Progenitor cell of endocrine pancreas (in vitro differentiated cells): Measurements from ENCODE around the gene PGPEP1. TPM values are rescaled to one million over a fixed set of nuclear protein-coding genes. Genes with fewer than 3 reads are reported as not detected.
A peak's percentile ranks its signal among the peaks of the same experiment; 100 is the strongest.
"Not testable (repeated sequence)": the region's sequence is repeated elsewhere in the genome, so short reads cannot be mapped to it uniquely, and the experiment has no call there.

Experiments used
- DNase-seq: peaks from one replicate; pipeline ENCODE4 v3.0.0; 2021; ENCODE audit warnings: low spot score; ENCODE audit not compliant: unreplicated experiment
- H3K27ac Mint-ChIP-seq: 2 replicates; pipeline ENCODE4 v1.8.0; 2021; ENCODE audit warnings: mild to moderate bottlenecking, moderate library complexity, mixed read lengths
- H3K27me3 Mint-ChIP-seq: 2 replicates; pipeline ENCODE4 v1.8.0; 2021; ENCODE audit warnings: mixed read lengths
- H3K36me3 Mint-ChIP-seq: 2 replicates; pipeline ENCODE4 v1.8.0; 2022; ENCODE audit warnings: mixed read lengths; ENCODE audit not compliant: insufficient read depth
- H3K4me1 Mint-ChIP-seq: 2 replicates; pipeline ENCODE4 v1.8.0; 2021; ENCODE audit warnings: low read depth, mixed read lengths
- H3K4me3 Mint-ChIP-seq: 2 replicates; pipeline ENCODE4 v1.8.0; 2021; ENCODE audit warnings: low read depth, mild to moderate bottlenecking, moderate library complexity, mixed read lengths
- H3K9me3 Mint-ChIP-seq: 2 replicates; pipeline ENCODE4 v1.8.0; 2021; ENCODE audit warnings: low read depth, mixed read lengths
- CTCF ChIP-seq: fragments of 200-600 bp; sonication (generic); IDR thresholded peaks from one replicate; pipeline ENCODE4 v1.5.0; 2021; ENCODE audit warnings: antibody characterized with exemption, mild to moderate bottlenecking; ENCODE audit not compliant: unreplicated experiment
- total RNA-seq: library from RNA; stranded (reverse); gene quantifications from 2 replicates; pipeline ENCODE4 v1.2.1, GENCODE V29; 2021

The PGPEP1 gene
- total RNA-seq, 1 donor from 2014 or later, result 51.3 TPM

DNA sequence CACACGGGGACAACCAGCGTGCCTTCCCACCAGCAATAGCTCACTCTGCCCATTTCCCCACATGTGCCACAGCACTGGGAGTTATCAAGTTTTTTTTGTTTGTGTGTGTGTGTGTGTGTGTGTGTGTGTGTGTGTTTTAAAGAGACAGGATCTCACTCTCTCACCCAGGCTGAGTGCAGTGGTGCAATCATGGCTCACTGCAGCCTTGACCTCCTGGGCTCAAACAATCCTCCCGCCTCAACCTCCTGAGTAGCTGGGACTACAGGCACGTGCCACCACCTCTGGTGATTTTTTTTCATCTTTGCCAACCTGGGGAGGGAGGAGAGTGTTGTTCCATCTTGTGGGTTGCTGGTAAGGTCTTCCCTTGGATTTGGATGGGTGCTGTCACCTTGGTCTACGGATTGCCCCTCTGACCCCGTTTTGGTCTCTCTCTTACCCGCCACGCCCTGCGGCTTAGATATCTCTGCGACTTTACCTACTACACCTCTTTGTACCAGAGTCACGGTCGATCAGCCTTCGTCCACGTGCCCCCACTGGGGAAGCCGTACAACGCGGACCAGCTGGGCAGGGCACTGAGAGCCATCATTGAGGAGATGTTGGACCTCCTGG lies 22.6 kb downstream of the PGPEP1 start:
- no peaks in the 10 kb centered on the region for H3K27me3 Mint-ChIP-seq
- H3K27ac Mint-ChIP-seq, result peak overlapping the region; percentile 45
- H3K36me3 Mint-ChIP-seq, result peaks cover 33% of the 10 kb centered on the region
- no peak for TF ChIP-seq CTCF
- DNase-seq, result no peak
- H3K4me1 Mint-ChIP-seq, result peaks cover 5% of the 10 kb centered on the region
- no peaks in the 10 kb centered on the region for H3K9me3 Mint-ChIP-seq
- H3K4me3 Mint-ChIP-seq, result no peak overlapping the region

- no peak for DNase-seq
- TF ChIP-seq CTCF, result no peak
- Mint-ChIP-seq H3K9me3 (no peaks in the 10 kb centered on the region), H3K4me3 (no peak overlapping the region), H3K27me3 (no peaks in the 10 kb centered on the region), H3K4me1 (peaks cover 5% of the 10 kb centered on the region), H3K36me3 (peaks cover 28% of the 10 kb centered on the region), H3K27ac (peak overlapping the region; percentile 49)
These were observed 23.4 kb downstream of the PGPEP1 start for GRCh38 chr19:18363787-18364186.

- H3K4me1 Mint-ChIP-seq, DNase-seq, H3K9me3 Mint-ChIP-seq, H3K4me3 Mint-ChIP-seq, H3K27me3 Mint-ChIP-seq: not testable (repeated sequence)
- Mint-ChIP-seq H3K36me3 (peaks cover 26% of the 10 kb centered on the region), H3K27ac (peak overlapping the region; percentile 84)
These were observed 24.0 kb downstream of the PGPEP1 start for GRCh38 chr19:18364277-18364825.

GRCh38 chr19:18364826-18365528 lies 24.6 kb downstream of the PGPEP1 start:
- DNase-seq, result no peak

GRCh38 chr19:18366021-18366435 lies 25.6 kb downstream of the PGPEP1 start:
- Mint-ChIP-seq H3K4me1 (peaks cover 8% of the 10 kb centered on the region), H3K4me3 (no peak overlapping the region), H3K9me3 (no peaks in the 10 kb centered on the region), H3K36me3 (peaks cover 22% of the 10 kb centered on the region), H3K27ac (no peak overlapping the region), H3K27me3 (no peaks in the 10 kb centered on the region)
- no peak for DNase-seq
- no peak for TF ChIP-seq CTCF

More at GRCh38 chr19:18364826-18365528, 24.6 kb downstream of the PGPEP1 start:
- peak overlapping the region; percentile 84 for H3K27ac Mint-ChIP-seq
- no peak for TF ChIP-seq CTCF
- peaks cover 22% of the 10 kb centered on the region for H3K36me3 Mint-ChIP-seq
- H3K9me3 Mint-ChIP-seq, result no peaks in the 10 kb centered on the region
- no peaks in the 10 kb centered on the region for H3K27me3 Mint-ChIP-seq
- H3K4me1 Mint-ChIP-seq, result peaks cover 8% of the 10 kb centered on the region
- H3K4me3 Mint-ChIP-seq, result no peak overlapping the region
